GM12878 (cell line): ENCODE data around the gene CDC14A. TPM values are rescaled to one million over a fixed set of nuclear protein-coding genes. Genes with fewer than 3 reads are reported as not detected.

Experiments
- ATAC-seq: fragments of 200-7000 bp; cut with Tn5 transposase; 3 replicates; pipeline ENCODE4 v1.9.1; 2020; ENCODE audit warnings: mild to moderate bottlenecking, moderate library complexity
- BruUV-seq: library from RNA; stranded (reverse); fragments of 400-500 nt; replicated peaks from 2 replicates; lab custom pipeline; 2021; lab: Mats Ljungman, UMichigan
- CTCF ChIA-PET: fragments of 300-600 bp; sonication (Branson Sonifier 250); formaldehyde crosslinking; extraction: SDS; loops from one replicate; lab custom pipeline; 2021; ENCODE audit warnings: inconsistent platforms; lab: Yijun Ruan, JAX
- POLR2A ChIA-PET: fragments of 350-600 bp; formaldehyde crosslinking; extraction: SDS; loops from one replicate; lab custom pipeline; 2021; ENCODE audit warnings: inconsistent platforms; lab: Charles Lee
- RAD21 ChIA-PET: fragments of 300-600 bp; sonication (Branson Sonifier 250); formaldehyde crosslinking; loops from one replicate; lab custom pipeline; 2023; ENCODE audit warnings: antibody characterized with exemption; ENCODE audit not compliant: unreplicated experiment; lab: Charles Lee
- SMC1A ChIA-PET: fragments of 300-600 bp; sonication (Branson Sonifier 250); formaldehyde crosslinking; loops from one replicate; lab custom pipeline; 2023; ENCODE audit not compliant: unreplicated experiment, uncharacterized antibody; lab: Charles Lee
- DNase-seq: peaks from one replicate; pipeline ENCODE4 v3.0.0-alpha.2; 2011; ENCODE audit warnings: low read depth, low spot score
- FAIRE-seq: peaks from 3 replicates; lab custom pipeline; 2011; peaks lifted over from hg19 to GRCh38; lab: Jason Lieb, UNC
- H2AFZ ChIP-seq: 2 replicates; pipeline ENCODE4 v1.6.0; 2011; ENCODE audit warnings: low read depth, low read length, control low read depth; ENCODE audit not compliant: control insufficient read depth
- H3K27ac ChIP-seq: 2 replicates; pipeline ENCODE4 v1.5.1; 2011; ENCODE audit warnings: control low read depth; ENCODE audit not compliant: control insufficient read depth, insufficient read depth
- H3K27me3 ChIP-seq, 2 experiments: replicated peaks in 1 of 2; 2 replicates each; pipeline versions ENCODE4 v1.6.0 to v1.6.1; 2011; ENCODE audit warnings: low read length in 1 of 2; ENCODE audit not compliant: control insufficient read depth in 2 of 2, insufficient read depth in 2 of 2
- H3K36me3 ChIP-seq, 2 experiments: 2 replicates each; pipeline ENCODE4 v1.5.1; 2011; ENCODE audit warnings: low read length in 1 of 2; ENCODE audit not compliant: control insufficient read depth in 2 of 2, insufficient read depth in 2 of 2
- H3K4me1 ChIP-seq: 2 replicates; pipeline ENCODE4 v1.6.1; 2011; ENCODE audit warnings: mild to moderate bottlenecking, low read length, moderate library complexity, mixed read lengths; ENCODE audit not compliant: control insufficient read depth, insufficient read depth
- H3K4me2 ChIP-seq: 2 replicates; pipeline ENCODE4 v1.6.0; 2011; ENCODE audit warnings: control low read depth; ENCODE audit not compliant: control insufficient read depth, insufficient read depth
- H3K4me3 ChIP-seq: fragments of 200-600 bp; sonication (generic); 2 replicates; pipeline ENCODE4 v1.5.1; 2016
- H3K79me2 ChIP-seq: 2 replicates; pipeline ENCODE4 v1.6.0; 2011; ENCODE audit warnings: low read length; ENCODE audit not compliant: control insufficient read depth, insufficient read depth
- H3K9ac ChIP-seq: 2 replicates; pipeline ENCODE4 v1.8.0; 2011; ENCODE audit warnings: low read length, control low read depth, mixed read lengths; ENCODE audit not compliant: control insufficient read depth, insufficient read depth
- H3K9me3 ChIP-seq: replicated peaks from 3 replicates; pipeline ENCODE4 v1.5.1; 2011; ENCODE audit warnings: mild to moderate bottlenecking, low read length; ENCODE audit not compliant: control insufficient read depth, insufficient read depth
- H4K20me1 ChIP-seq: 2 replicates; pipeline ENCODE4 v1.6.0; 2011; ENCODE audit not compliant: control insufficient read depth, insufficient read depth
- BCL11A ChIP-seq: IDR thresholded peaks from 2 replicates; pipeline ENCODE4 v1.6.1; 2011; ENCODE audit warnings: low read depth, low read length
- BCL3 ChIP-seq: IDR thresholded peaks from 2 replicates; pipeline ENCODE4 v1.6.1; 2011; ENCODE audit warnings: borderline replicate concordance, low read depth, mild to moderate bottlenecking, moderate library complexity, low read length; ENCODE audit not compliant: insufficient read depth, poor library complexity, severe bottlenecking
- CHD4 ChIP-seq: fragments of 200-600 bp; sonication (generic); IDR thresholded peaks from 2 replicates; pipeline ENCODE4 v1.6.1; 2016; ENCODE audit warnings: mild to moderate bottlenecking
- FOXK2 ChIP-seq: fragments of 450-650 bp; IDR thresholded peaks from 2 replicates; pipeline ENCODE4 v1.6.1; 2017; ENCODE audit warnings: mild to moderate bottlenecking, moderate library complexity
- IRF5 ChIP-seq: fragments of 450-650 bp; IDR thresholded peaks from 2 replicates; pipeline ENCODE4 v1.6.1; 2017; ENCODE audit warnings: borderline replicate concordance
- NBN ChIP-seq: fragments of 450-650 bp; IDR thresholded peaks from 2 replicates; pipeline ENCODE4 v1.6.1; 2016
- NR2C1 ChIP-seq: fragments of 450-650 bp; IDR thresholded peaks from 2 replicates; pipeline ENCODE4 v1.6.1; 2017; ENCODE audit warnings: antibody characterized with exemption, mild to moderate bottlenecking, moderate library complexity
- POU2F2 ChIP-seq: IDR thresholded peaks from 3 replicates; pipeline ENCODE4 v1.6.1; 2011; ENCODE audit warnings: low read depth, mild to moderate bottlenecking, low read length, borderline replicate concordance
- SMARCA5 ChIP-seq: fragments of 450-650 bp; IDR thresholded peaks from 2 replicates; pipeline ENCODE4 v1.6.1; 2017; ENCODE audit warnings: mild to moderate bottlenecking
- SPI1 ChIP-seq: IDR thresholded peaks from 2 replicates; pipeline ENCODE4 v1.6.1; 2011; ENCODE audit warnings: low read depth, mild to moderate bottlenecking, low read length, moderate library complexity, borderline replicate concordance; ENCODE audit not compliant: insufficient read depth
- STAT1 ChIP-seq: fragments of 450-650 bp; conservative IDR thresholded peaks from 2 replicates; pipeline ENCODE4 v1.6.1; 2014; ENCODE audit warnings: antibody characterized with exemption, mild to moderate bottlenecking
- YBX1 ChIP-seq: fragments of 450-650 bp; IDR thresholded peaks from 2 replicates; pipeline ENCODE4 v1.6.1; 2016; ENCODE audit warnings: antibody characterized with exemption
- ZNF217 ChIP-seq: fragments of 450-650 bp; IDR thresholded peaks from 2 replicates; pipeline ENCODE4 v1.6.1; 2017; ENCODE audit warnings: antibody characterized with exemption, mild to moderate bottlenecking
- WGBS: methylation state at CpG from one replicate; pipeline ENCODE4 v1.1.6; 2016; ENCODE audit warnings: low lambda C conversion rate; ENCODE audit not compliant: insufficient replicate concordance, insufficient coverage; ENCODE audit errors: missing lambda C conversion rate; 5-methylcytosine and 5-hydroxymethylcytosine counted together
- in situ Hi-C: fragments of 300-500 bp; cut with MboI; formaldehyde crosslinking; loops from 9 replicates; pipeline ENCODE4 v1.14.3; 2018; ENCODE audit warnings: mixed read lengths
- intact Hi-C: fragments of 100-400 bp; cut with micrococcal nuclease; formaldehyde crosslinking; loops from one replicate; pipeline ENCODE4 v1.14.2; 2022; ENCODE audit not compliant: unreplicated experiment
- polyA plus RNA-seq, 11 experiments: library from polyadenylated mRNA; depleted of rRNA in 4 of 11; unstranded in 6 of 11; stranded (reverse) in 5 of 11; fragments of >200 nt; fragmentation: Nextera tagmentation in 4 of 11; fragmentation: Illumina TruSeq in 1 of 11; extraction: Ambion mirVana in 4 of 11; extraction: Trizol in 1 of 11; gene quantifications; 1 replicate in 1 of 11; 2 replicates in 10 of 11; pipeline versions ENCODE4 v1.2.1 to v1.2.3, GENCODE V29; 2011 to 2016; ENCODE audit warnings: inconsistent platforms in 2 of 11, missing spikeins in 2 of 11, low read depth in 1 of 11
- total RNA-seq, 4 experiments: library from RNA; depleted of rRNA in 3 of 4; stranded (reverse); fragments of >200 nt in 3 of 4; fragmentation: Illumina TruSeq in 1 of 4; extraction: Trizol in 1 of 4; gene quantifications; 2 replicates each; pipeline versions ENCODE4 v1.2.1 to v1.2.3, GENCODE V29; 2013 to 2021

Gene CDC14A
- total and polyA plus RNA-seq, 10 of the 15 experiments (the other 5 are each of a cell fraction or from before 2014, with no cell fraction given): 1.5 to 7.1 (median 5.5) TPM

- TF ChIP-seq ZNF217 (no peak), NR2C1 (no peak), SPI1 (no peak)
- TF ChIP-seq, all 136 proteins: peak for 0
Observed at GRCh38 chr1:100362821-100363466, 10.6 kb downstream of the CDC14A start (continued).

- ChIA-PET SMC1A (interaction anchor here (0.7 to 1.8 kb wide), 3 partner anchors 10 to 177 kb away, joined by 3 to 10 read pairs (median 3); partner anchors contain the start of gene CDC14A), RAD21 (interaction anchor here (0.6 kb wide), 1 partner anchor 392 kb away, joined by 3 read pairs; no protein-coding TSS in a partner anchor)
- Histone ChIP-seq H3K4me3 (no peak overlapping the region), H3K79me2 (no peaks in the 10 kb centered on the region; the same call in 1 of the 2 replicates), H3K36me3 (peaks cover 0 to 5% of the 10 kb centered on the region in 2 experiments; a peak in 1 of 4 replicates), H3K4me2 (no peak overlapping the region), H2AFZ (no peak overlapping the region), H3K4me1 (no peaks in the 10 kb centered on the region; the same call in 1 of the 2 replicates), H3K9me3 (no peaks in the 10 kb centered on the region; the same call in 2 of the 3 replicates), H3K27ac (no peak overlapping the region), H3K9ac (no peak overlapping the region), H4K20me1 (no peaks in the 10 kb centered on the region)
- FAIRE-seq: no peak
- no peak for ATAC-seq
- DNase-seq: no peak
- 100% methylated on average over 4 of the region's 4 CpGs for WGBS
- in situ Hi-C loops: no loop called here
- TF ChIP-seq STAT1: no peak
- no peak for TF ChIP-seq BCL11A
- no peak for TF ChIP-seq IRF5
- TF ChIP-seq SMARCA5: no peak
- TF ChIP-seq POU2F2: no peak
- no peak for TF ChIP-seq BCL3
- TF ChIP-seq NBN: no peak
- no peak for TF ChIP-seq CHD4
- TF ChIP-seq FOXK2: no peak
- no peak for TF ChIP-seq YBX1
- TF ChIP-seq, all 136 proteins: peak for 0
- BruUV-seq: no TSS peak
- H3K27me3 ChIP-seq: no peaks in the 10 kb centered on the region
- intact Hi-C loops: no loop called here
- POLR2A ChIA-PET: no interaction called here
- CTCF ChIA-PET: interaction anchor here (0.7 to 2.6 kb wide), 2 partner anchors 14 to 95 kb away, joined by 3 to 9 read pairs; no protein-coding TSS in a partner anchor
Observed at GRCh38 chr1:100363831-100364230, 11.5 kb downstream of the CDC14A start.
